Endothelial cell of umbilical vein (primary cell): ENCODE measurements around the gene PHOX2A. TPM values are rescaled to one million over a fixed set of nuclear protein-coding genes. Genes with fewer than 3 reads are reported as not detected.

ENCODE experiments used
- BruUV-seq: library from RNA; stranded (reverse); fragments of 400-500 nt; replicated peaks from 2 replicates; lab custom pipeline; 2021; lab: Mats Ljungman, UMichigan
- CTCF ChIA-PET: fragments of 300-600, 350-600 bp; sonication (Branson Sonifier 250); formaldehyde crosslinking; loops from one replicate; lab custom pipeline; 2021; ENCODE audit warnings: antibody characterized with exemption, inconsistent platforms; lab: Charles Lee
- POLR2A ChIA-PET: fragments of 300-600, 350-600 bp; sonication (Branson Sonifier 250); formaldehyde crosslinking; loops from one replicate; lab custom pipeline; 2021; ENCODE audit warnings: antibody characterized with exemption, inconsistent platforms; lab: Charles Lee
- DNase-seq: peaks from one replicate; pipeline ENCODE4 v3.0.0-alpha.2; 2011; ENCODE audit warnings: low read depth, low spot score
- FAIRE-seq: peaks from 2 replicates; lab custom pipeline; 2011; peaks lifted over from hg19 to GRCh38; lab: Jason Lieb, UNC
- H2AFZ ChIP-seq: 2 replicates; pipeline ENCODE4 v1.6.0; 2012; ENCODE audit warnings: low read depth, low read length, control low read depth, inconsistent platforms
- H3K27ac ChIP-seq: 2 replicates; pipeline ENCODE4 v1.5.1; 2011; ENCODE audit warnings: low read depth, mild to moderate bottlenecking, control low read depth, low read length, moderate library complexity; ENCODE audit not compliant: insufficient read depth
- H3K27me3 ChIP-seq, 2 experiments: 2 replicates each; pipeline versions ENCODE4 v1.6.0 to v1.6.1; 2011; ENCODE audit warnings: low read length in 2 of 2, mixed read lengths in 1 of 2; ENCODE audit not compliant: control insufficient read depth in 2 of 2, insufficient read depth in 2 of 2
- H3K36me3 ChIP-seq, 2 experiments: 2 replicates in 1 of 2; 3 replicates in 1 of 2; pipeline ENCODE4 v1.5.1; 2011; ENCODE audit warnings: low read length in 2 of 2, mild to moderate bottlenecking in 1 of 2, moderate library complexity in 1 of 2; ENCODE audit not compliant: control insufficient read depth in 2 of 2, insufficient read depth in 2 of 2; ENCODE audit errors: extremely low read depth in 1 of 2
- H3K4me1 ChIP-seq: 3 replicates; pipeline ENCODE4 v1.5.1; 2011; ENCODE audit warnings: mild to moderate bottlenecking, low read length; ENCODE audit not compliant: control insufficient read depth, insufficient read depth; ENCODE audit errors: extremely low read depth
- H3K4me2 ChIP-seq: 2 replicates; pipeline ENCODE4 v1.6.1; 2011; ENCODE audit warnings: low read length, control low read depth, mixed read lengths; ENCODE audit not compliant: insufficient read depth
- H3K4me3 ChIP-seq, 3 experiments: fragments of 200-600 bp in 1 of 3; sonication (generic), shearing (Covaris generic) in 1 of 3; replicated peaks in 1 of 3; 2 replicates each; pipeline ENCODE4 v1.5.1; 2011 to 2016; ENCODE audit warnings: control low read depth in 3 of 3, low read length in 3 of 3, mild to moderate bottlenecking in 2 of 3, inconsistent platforms in 1 of 3, low read depth in 1 of 3, moderate library complexity in 1 of 3; ENCODE audit not compliant: insufficient read depth in 1 of 3
- H3K79me2 ChIP-seq: 2 replicates; pipeline ENCODE4 v1.6.0; 2012; ENCODE audit warnings: low read length, inconsistent platforms; ENCODE audit not compliant: control insufficient read depth, insufficient read depth
- H3K9ac ChIP-seq: replicated peaks from 2 replicates; pipeline ENCODE3; 2011; ENCODE audit warnings: low read length, control low read depth; ENCODE audit not compliant: insufficient read depth; ENCODE audit errors: extremely low read depth
- H3K9me1 ChIP-seq: replicated peaks from 3 replicates; pipeline ENCODE4 v1.6.0; 2011; ENCODE audit warnings: mild to moderate bottlenecking, low read length; ENCODE audit not compliant: control insufficient read depth, insufficient read depth; ENCODE audit errors: extremely low read depth
- H3K9me3 ChIP-seq: replicated peaks from 2 replicates; pipeline ENCODE4 v1.5.1; 2012; ENCODE audit warnings: low read length, inconsistent platforms; ENCODE audit not compliant: control insufficient read depth, insufficient read depth
- H4K20me1 ChIP-seq: replicated peaks from 2 replicates; pipeline ENCODE3; 2011; ENCODE audit warnings: mild to moderate bottlenecking, low read length; ENCODE audit not compliant: control insufficient read depth, insufficient read depth; ENCODE audit errors: extremely low read depth
- EZH2 ChIP-seq: IDR thresholded peaks from 2 replicates; pipeline ENCODE4 v1.6.1; 2012; ENCODE audit warnings: borderline replicate concordance, low read depth, mild to moderate bottlenecking, moderate library complexity, low read length, inconsistent platforms; ENCODE audit not compliant: severe bottlenecking
- FOS ChIP-seq: IDR thresholded peaks from 2 replicates; pipeline ENCODE4 v1.6.1; 2011; ENCODE audit warnings: mild to moderate bottlenecking, low read length, moderate library complexity, borderline replicate concordance; ENCODE audit not compliant: insufficient read depth
- GATA2 ChIP-seq: IDR thresholded peaks from 2 replicates; pipeline ENCODE4 v1.7.0; 2011; ENCODE audit warnings: low read depth, mild to moderate bottlenecking, moderate library complexity, mixed read lengths, low read length; ENCODE audit not compliant: insufficient read length, insufficient read depth
- JUN ChIP-seq: IDR thresholded peaks from 2 replicates; pipeline ENCODE4 v1.6.1; 2011; ENCODE audit warnings: borderline replicate concordance, low read depth; ENCODE audit not compliant: insufficient read length, insufficient read depth
- MYC ChIP-seq: IDR thresholded peaks from one replicate; pipeline ENCODE4 v1.6.1; 2011; ENCODE audit warnings: mild to moderate bottlenecking, low read depth, low read length
- POLR2A ChIP-seq: IDR thresholded peaks from 2 replicates; pipeline ENCODE4 v1.6.1; 2012; ENCODE audit warnings: low read depth, mild to moderate bottlenecking, control low read depth, low read length
- POLR2AphosphoS5 ChIP-seq: IDR thresholded peaks from 2 replicates; pipeline ENCODE4 v1.6.1; 2012; ENCODE audit warnings: low read depth, mild to moderate bottlenecking, control low read depth, low read length, moderate library complexity; ENCODE audit not compliant: insufficient read depth
- dilution Hi-C: fragments of 300-500 bp; cut with MboI; formaldehyde crosslinking; loops from one replicate; pipeline ENCODE4 v1.15.0; 2019; ENCODE audit warnings: low sequenced_read_pairs; ENCODE audit not compliant: extremely low pct_ligation_motif_present
- intact Hi-C: fragments of 100-400 bp; cut with micrococcal nuclease; formaldehyde crosslinking; loops from one replicate; pipeline ENCODE4 v1.10.0; 2022
- polyA plus RNA-seq, 4 experiments: library from polyadenylated mRNA; depleted of rRNA in 3 of 4; stranded (reverse) in 3 of 4; unstranded in 1 of 4; fragments of >200 nt; gene quantifications; 2 replicates each; pipeline versions ENCODE4 v1.2.1 to v1.2.3, GENCODE V29; 2011 to 2012; ENCODE audit warnings: missing spikeins in 1 of 4
- total RNA-seq: library from RNA; stranded (reverse); gene quantifications from 2 replicates; pipeline ENCODE4 v1.2.3, GENCODE V29; 2021
- TF ChIP-seq, protein P1 (sequence below), 2 donors: IDR thresholded peaks; 1 replicate in 1 of 2; 2 replicates in 1 of 2; pipeline ENCODE4 v1.5.1; 2011; ENCODE audit warnings: low read length in 2 of 2, mild to moderate bottlenecking in 2 of 2, moderate library complexity in 2 of 2, control low read depth in 1 of 2, inconsistent platforms in 1 of 2, low read depth in 1 of 2; ENCODE audit not compliant: insufficient read depth in 1 of 2; ENCODE audit errors: extremely low read depth in 1 of 2
- TF ChIP-seq, protein P2 (sequence below): IDR thresholded peaks from 2 replicates; pipeline ENCODE4 v1.6.1; 2011; ENCODE audit not compliant: insufficient read depth, insufficient read length

Gene PHOX2A
- total and polyA plus RNA-seq, 2 donors (not counting 3 experiments of a cell fraction or from before 2014, with no cell fraction given), result not detected

DNA sequence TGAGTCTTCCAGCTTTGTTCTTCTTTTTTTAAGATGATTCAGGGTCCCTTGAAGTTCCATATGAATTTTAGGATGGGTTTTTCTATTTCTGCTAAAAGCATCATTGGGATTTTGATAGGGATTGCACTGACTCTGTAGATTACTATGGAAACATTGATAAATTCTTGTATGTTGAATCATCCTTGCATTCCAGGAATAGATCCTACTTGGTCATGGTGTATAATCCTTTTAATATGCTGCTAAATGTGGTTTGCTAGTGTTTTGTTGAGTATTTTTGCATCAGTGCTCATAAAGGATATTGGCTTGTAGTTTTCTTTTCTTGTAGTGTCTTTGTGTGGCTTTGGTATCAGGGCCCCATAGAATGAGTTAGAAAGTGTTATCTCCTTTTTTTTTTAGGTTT lies 34.9 kb upstream of the PHOX2A start:
- Histone ChIP-seq H3K36me3 (no peaks in the 10 kb centered on the region), H3K4me2 (no peak overlapping the region), H3K9me1 (no peaks in the 10 kb centered on the region), H3K9ac (no peak overlapping the region), H3K4me3 (no peak overlapping the region), H3K27me3 (peaks cover 5 to 8% of the 10 kb centered on the region in 2 experiments), H3K9me3 (no peaks in the 10 kb centered on the region), H3K79me2 (no peaks in the 10 kb centered on the region), H3K27ac (no peak overlapping the region), H2AFZ (no peak overlapping the region), H3K4me1 (no peaks in the 10 kb centered on the region), H4K20me1 (no peaks in the 10 kb centered on the region)
- no peak for FAIRE-seq
- dilution Hi-C loops, result no loop called here
- ChIA-PET CTCF (interaction anchor here (0.6 kb wide), 1 partner anchor 219 kb away, joined by 4 read pairs; no protein-coding TSS in a partner anchor), POLR2A (no interaction called here)
- intact Hi-C loops, result no loop called here
- TF ChIP-seq, protein P1, sequence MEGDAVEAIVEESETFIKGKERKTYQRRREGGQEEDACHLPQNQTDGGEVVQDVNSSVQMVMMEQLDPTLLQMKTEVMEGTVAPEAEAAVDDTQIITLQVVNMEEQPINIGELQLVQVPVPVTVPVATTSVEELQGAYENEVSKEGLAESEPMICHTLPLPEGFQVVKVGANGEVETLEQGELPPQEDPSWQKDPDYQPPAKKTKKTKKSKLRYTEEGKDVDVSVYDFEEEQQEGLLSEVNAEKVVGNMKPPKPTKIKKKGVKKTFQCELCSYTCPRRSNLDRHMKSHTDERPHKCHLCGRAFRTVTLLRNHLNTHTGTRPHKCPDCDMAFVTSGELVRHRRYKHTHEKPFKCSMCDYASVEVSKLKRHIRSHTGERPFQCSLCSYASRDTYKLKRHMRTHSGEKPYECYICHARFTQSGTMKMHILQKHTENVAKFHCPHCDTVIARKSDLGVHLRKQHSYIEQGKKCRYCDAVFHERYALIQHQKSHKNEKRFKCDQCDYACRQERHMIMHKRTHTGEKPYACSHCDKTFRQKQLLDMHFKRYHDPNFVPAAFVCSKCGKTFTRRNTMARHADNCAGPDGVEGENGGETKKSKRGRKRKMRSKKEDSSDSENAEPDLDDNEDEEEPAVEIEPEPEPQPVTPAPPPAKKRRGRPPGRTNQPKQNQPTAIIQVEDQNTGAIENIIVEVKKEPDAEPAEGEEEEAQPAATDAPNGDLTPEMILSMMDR (IDR thresholded peaks at IDR 0.05; ENCODE audit: extremely low read depth in 1 of 2, insufficient read depth in 1 of 2, low read depth in 1 of 2, low read length in 2 of 2), result no peak
- TF ChIP-seq POLR2AphosphoS5, result no peak
- peak; percentile 10 for TF ChIP-seq FOS
- BruUV-seq, result no TSS peak
- no peak for DNase-seq

DNA sequence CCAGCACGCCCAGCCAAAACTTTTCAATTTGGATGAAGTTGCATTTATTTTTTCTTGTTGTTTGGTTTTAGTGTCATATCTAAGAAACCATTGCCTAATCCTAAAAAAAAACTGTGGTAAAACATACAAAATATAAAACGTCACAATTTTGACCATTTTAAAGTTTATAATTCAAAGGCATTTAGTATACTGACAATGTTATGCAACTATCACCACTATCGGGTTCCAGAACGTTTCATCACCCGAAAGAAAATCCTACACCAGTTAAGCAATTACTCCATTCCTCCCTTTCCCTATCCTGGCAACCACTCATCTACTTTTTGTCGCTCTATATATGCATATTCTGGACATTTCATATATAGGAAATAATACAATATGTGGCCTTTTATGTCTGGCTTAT lies 30.5 kb upstream of the PHOX2A start:
- DNase-seq, result no peak
- BruUV-seq, result no TSS peak
- intact Hi-C loops (no loop called here), dilution Hi-C loops (no loop called here)
- Histone ChIP-seq H3K27ac (no peak overlapping the region), H2AFZ (no peak overlapping the region), H3K4me1 (no peaks in the 10 kb centered on the region), H3K79me2 (no peaks in the 10 kb centered on the region), H3K36me3 (no peaks in the 10 kb centered on the region), H4K20me1 (no peaks in the 10 kb centered on the region), H3K4me2 (no peak overlapping the region), H3K9ac (no peak overlapping the region), H3K9me3 (no peaks in the 10 kb centered on the region), H3K27me3 (peaks cover 4% of the 10 kb centered on the region in 2 experiments), H3K4me3 (no peak overlapping the region), H3K9me1 (no peaks in the 10 kb centered on the region)
- no peak for FAIRE-seq
- CTCF ChIA-PET, result interaction anchor here (1.4 kb wide), 1 partner anchor 156 kb away, joined by 3 read pairs; no protein-coding TSS in a partner anchor
- POLR2A ChIA-PET, result no interaction called here
- TF ChIP-seq MYC (no peak), FOS (no peak), JUN (no peak), POLR2A (no peak), POLR2AphosphoS5 (no peak), GATA2 (no peak), EZH2 (no peak)
- TF ChIP-seq, protein P1 (IDR thresholded peaks at IDR 0.05; ENCODE audit: extremely low read depth in 1 of 2, insufficient read depth in 1 of 2, low read depth in 1 of 2, low read length in 2 of 2), result no peak
- TF ChIP-seq, protein P2, sequence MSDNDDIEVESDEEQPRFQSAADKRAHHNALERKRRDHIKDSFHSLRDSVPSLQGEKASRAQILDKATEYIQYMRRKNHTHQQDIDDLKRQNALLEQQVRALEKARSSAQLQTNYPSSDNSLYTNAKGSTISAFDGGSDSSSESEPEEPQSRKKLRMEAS, result no peak
